ENCODE data around the gene ZNF664. TPM values are rescaled to one million over a fixed set of nuclear protein-coding genes. Genes with fewer than 3 reads are reported as not detected.

The ZNF664 gene
- total and polyA plus RNA-seq, 2 of the 8 experiments (the other 6 are each of a cell fraction or from before 2014, with no cell fraction given): 22.8 to 51.4 TPM

GRCh38 chr12:124019115-124019514, 46.1 kb downstream of the ZNF664 start:
- Histone ChIP-seq H3K14ac (ENCODE audit: insufficient read length) (no peak overlapping the region), H3K27ac (ENCODE audit: low read depth, low read length) (no peak overlapping the region), H3K4ac (replicated peaks; ENCODE audit: insufficient read length, low read depth, low read length) (no peak overlapping the region), H2AFZ (ENCODE audit: low read length) (no peak overlapping the region), H2BK12ac (ENCODE audit: low read depth, low read length) (no peak overlapping the region), H3K4me1 (replicated peaks in 1 of 4; ENCODE audit: control insufficient read depth in 3 of 4, insufficient read depth in 4 of 4, low read length in 3 of 4) (no peaks in the 10 kb centered on the region), H3K9me3 (ENCODE audit: insufficient read depth in 2 of 2, low read depth in 1 of 2, low read length in 1 of 2) (no peaks in the 10 kb centered on the region), H4K20me1 (replicated peaks in 1 of 2; ENCODE audit: control insufficient read depth in 1 of 2, insufficient read depth in 2 of 2, low read length in 2 of 2) (no peaks in the 10 kb centered on the region), H3K18ac (ENCODE audit: extremely low read depth, low read length) (no peak overlapping the region), H3K79me1 (ENCODE audit: low read depth, low read length) (no peaks in the 10 kb centered on the region), H3K56ac (replicated peaks; ENCODE audit: insufficient read length, low read depth, low read length) (no peak overlapping the region), H3K27me3 (replicated peaks in 1 of 4; ENCODE audit: control insufficient read depth in 3 of 4, extremely low read depth in 1 of 4, insufficient read depth in 3 of 4, low read length in 3 of 4) (no peaks in the 10 kb centered on the region), H2BK120ac (replicated peaks; ENCODE audit: low read depth, low read length) (no peak overlapping the region), H2BK20ac (ENCODE audit: low read length) (no peak overlapping the region), H3K23ac (ENCODE audit: insufficient read length) (no peak overlapping the region), H3K9ac (replicated peaks in 1 of 4; ENCODE audit: extremely low read depth in 1 of 4, low read depth in 3 of 4, low read length in 3 of 4) (no peak overlapping the region), H3K79me2 (ENCODE audit: control insufficient read depth in 1 of 2, insufficient read depth in 2 of 2, low read length in 2 of 2) (no peaks in the 10 kb centered on the region), H4K5ac (ENCODE audit: insufficient read length, low read depth, low read length) (no peak overlapping the region), H3K23me2 (ENCODE audit: low read depth, low read length) (no peaks in the 10 kb centered on the region), H2BK5ac (ENCODE audit: low read depth, low read length) (no peak overlapping the region), H4K91ac (replicated peaks; ENCODE audit: insufficient read length, low read length) (no peak overlapping the region), H3K4me2 (ENCODE audit: insufficient read depth in 1 of 2, low read depth in 2 of 2, low read length in 2 of 2) (no peak overlapping the region), H2BK15ac (ENCODE audit: low read length) (no peak overlapping the region), H3K4me3 (ENCODE audit: extremely low read depth in 1 of 4, insufficient read depth in 2 of 4, low read depth in 3 of 4, low read length in 4 of 4) (no peak overlapping the region), H2AK5ac (ENCODE audit: low read depth, low read length) (no peak overlapping the region), H4K8ac (ENCODE audit: extremely low read depth, insufficient read depth, low read length) (no peak overlapping the region), H3K36me3 (ENCODE audit: control insufficient read depth in 2 of 4, insufficient read depth in 4 of 4, low read length in 3 of 4) (no peaks in the 10 kb centered on the region)
- CTCF ChIA-PET (ENCODE audit: partially characterized antibody): interaction anchor here (1.0 to 2.1 kb wide), 3 partner anchors 12 to 301 kb away, joined by 4 to 8 read pairs (median 6); no protein-coding TSS in a partner anchor
- FAIRE-seq: no peak
- DNase-seq (ENCODE audit: low read depth in 1 of 2, low spot score in 2 of 2): no peak
- TF ChIP-seq POLR2A (IDR thresholded peaks at IDR 0.05; ENCODE audit: control extremely low read depth in 1 of 2, low read depth in 2 of 2, low read length in 2 of 2) (no peak), EGR1 (IDR thresholded peaks at IDR 0.05; ENCODE audit: borderline replicate concordance, low read depth, low read length) (no peak), SAP30 (IDR thresholded peaks at IDR 0.05; ENCODE audit: insufficient read depth, insufficient replicate concordance, low read length) (no peak), EP300 (IDR thresholded peaks at IDR 0.05; ENCODE audit: borderline replicate concordance in 1 of 2, low read depth in 2 of 2, low read length in 2 of 2) (no peak), TBP (IDR thresholded peaks at IDR 0.05; ENCODE audit: low read depth, low read length) (no peak), RBBP5 (IDR thresholded peaks at IDR 0.05; ENCODE audit: borderline replicate concordance, low read depth, low read length) (no peak), RXRA (IDR thresholded peaks at IDR 0.05; ENCODE audit: insufficient read depth, low read depth, low read length) (no peak), E2F6 (IDR thresholded peaks at IDR 0.05) (no peak), ASH2L (IDR thresholded peaks at IDR 0.05; ENCODE audit: low read length) (no peak), TEAD4 (IDR thresholded peaks at IDR 0.05; ENCODE audit: low read depth, low read length) (no peak), POLR2AphosphoS5 (IDR thresholded peaks at IDR 0.05; ENCODE audit: low read depth, low read length) (no peak), SIX5 (IDR thresholded peaks at IDR 0.05; ENCODE audit: low read depth, low read length) (no peak), SP4 (IDR thresholded peaks at IDR 0.05; ENCODE audit: low read length) (no peak), CHD2 (IDR thresholded peaks at IDR 0.05; ENCODE audit: low read length) (no peak), CEBPB (IDR thresholded peaks at IDR 0.05; ENCODE audit: low read depth, low read length) (no peak)
- TF ChIP-seq, protein P1, sequence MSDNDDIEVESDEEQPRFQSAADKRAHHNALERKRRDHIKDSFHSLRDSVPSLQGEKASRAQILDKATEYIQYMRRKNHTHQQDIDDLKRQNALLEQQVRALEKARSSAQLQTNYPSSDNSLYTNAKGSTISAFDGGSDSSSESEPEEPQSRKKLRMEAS (IDR thresholded peaks at IDR 0.05): no peak
- POLR2A ChIA-PET (ENCODE audit: partially characterized antibody): no interaction called here
